K562 (cell line): ENCODE results near the gene PDE6C. TPM values are rescaled to one million over a fixed set of nuclear protein-coding genes. Genes with fewer than 3 reads are reported as not detected.

ENCODE experiments used
- ATAC-seq: fragments of 200-7000 bp; cut with Tn5 transposase; 3 replicates; pipeline ENCODE4 v1.9.1; 2020; ENCODE audit warnings: moderate library complexity
- BruUV-seq: library from RNA; stranded (reverse); fragments of 400-500 nt; replicated peaks from 2 replicates; lab custom pipeline; 2021; lab: Mats Ljungman, UMichigan
- CTCF ChIA-PET: fragments of 300-600 bp; formaldehyde crosslinking; extraction: SDS; loops from one replicate; lab custom pipeline; 2021; ENCODE audit warnings: low intra/inter-chr PET ratio; lab: Yijun Ruan, JAX
- POLR2A ChIA-PET: fragments of 300-600, 350-650 bp; sonication (Branson Sonifier 250); formaldehyde crosslinking; extraction: SDS; loops from one replicate; lab custom pipeline; 2021; ENCODE audit warnings: antibody characterized with exemption, inconsistent platforms; lab: Yijun Ruan, JAX
- DNase-seq, 4 experiments: peaks; one replicate each; pipeline versions ENCODE4 v3.0.0 to v3.0.0-alpha.2; 2011 to 2018; ENCODE audit warnings: low spot score in 3 of 4, mixed read lengths in 3 of 4; ENCODE audit errors: extremely low read depth in 1 of 4
- FAIRE-seq: peaks from 2 replicates; lab custom pipeline; 2011; peaks lifted over from hg19 to GRCh38; lab: Jason Lieb, UNC
- H2AFZ ChIP-seq: 2 replicates; pipeline ENCODE4 v1.6.0; 2011; ENCODE audit warnings: low read depth, low read length, control low read depth, inconsistent platforms
- H3K27ac ChIP-seq: fragments of 200-600 bp; 3 replicates; pipeline ENCODE4 v1.8.0; 2011; ENCODE audit warnings: low read depth, mild to moderate bottlenecking, control low read depth, inconsistent platforms, low read length, moderate library complexity, mixed read lengths; ENCODE audit errors: extremely low read depth
- H3K27me3 ChIP-seq, 2 experiments: fragments of 300-600 bp in 1 of 2; 2 replicates in 1 of 2; 3 replicates in 1 of 2; pipeline versions ENCODE4 v1.6.0 to v1.8.0; 2011; ENCODE audit warnings: inconsistent platforms in 2 of 2, low read length in 2 of 2, mild to moderate bottlenecking in 1 of 2, mixed read lengths in 1 of 2, moderate library complexity in 1 of 2; ENCODE audit not compliant: control insufficient read depth in 2 of 2, insufficient read depth in 2 of 2
- H3K36me3 ChIP-seq: fragments of 300-600 bp; 3 replicates; pipeline ENCODE4 v1.8.0; 2011; ENCODE audit warnings: mild to moderate bottlenecking, low read length, inconsistent platforms; ENCODE audit not compliant: control insufficient read depth, insufficient read depth
- H3K4me1 ChIP-seq, 2 experiments: fragments of 200-600 bp in 1 of 2; replicated peaks in 1 of 2; 2 replicates in 1 of 2; 3 replicates in 1 of 2; pipeline versions ENCODE4 v1.5.1 to v1.8.0; 2011; ENCODE audit warnings: inconsistent platforms in 2 of 2, low read length in 2 of 2, mild to moderate bottlenecking in 1 of 2, mixed read lengths in 1 of 2, moderate library complexity in 1 of 2; ENCODE audit not compliant: control insufficient read depth in 2 of 2, insufficient read depth in 2 of 2
- H3K4me2 ChIP-seq: 2 replicates; pipeline ENCODE4 v1.6.1; 2011; ENCODE audit warnings: low read length, control low read depth, inconsistent platforms, mixed read lengths; ENCODE audit not compliant: insufficient read depth
- H3K4me3 ChIP-seq: fragments of 200-600 bp; sonication (generic), shearing (Covaris generic); 2 replicates; pipeline ENCODE4 v1.5.1; 2016; ENCODE audit warnings: control low read depth, inconsistent platforms
- H3K79me2 ChIP-seq: fragments of 200-600 bp; 3 replicates; pipeline ENCODE4 v1.8.0; 2011; ENCODE audit warnings: low read length, inconsistent platforms; ENCODE audit not compliant: control insufficient read depth, insufficient read depth
- H3K9ac ChIP-seq, 2 experiments: 2 replicates each; pipeline versions ENCODE4 v1.6.0 to v1.6.1; 2011; ENCODE audit warnings: low read depth in 2 of 2, low read length in 2 of 2, control low read depth in 1 of 2, inconsistent platforms in 1 of 2, mild to moderate bottlenecking in 1 of 2, mixed read lengths in 1 of 2; ENCODE audit not compliant: insufficient read depth in 1 of 2
- H3K9me1 ChIP-seq: one replicate; pipeline ENCODE4 v1.6.0; 2011; ENCODE audit warnings: inconsistent platforms, mild to moderate bottlenecking, low read length, moderate library complexity; ENCODE audit not compliant: control insufficient read depth, insufficient read depth
- H3K9me3 ChIP-seq: replicated peaks from 2 replicates; pipeline ENCODE4 v1.5.1; 2011; ENCODE audit warnings: low read depth, low read length, inconsistent platforms; ENCODE audit not compliant: control insufficient read depth, insufficient read depth
- H4K20me1 ChIP-seq: replicated peaks from 2 replicates; pipeline ENCODE4 v1.6.1; 2011; ENCODE audit warnings: low read length, inconsistent platforms, mixed read lengths; ENCODE audit not compliant: control insufficient read depth, insufficient read depth
- CBX1 ChIP-seq: sonication (generic); IDR thresholded peaks from 2 replicates; pipeline ENCODE4 v1.6.1; 2016; ENCODE audit warnings: antibody characterized with exemption, low read depth, mild to moderate bottlenecking
- DACH1 ChIP-seq: fragments of 450-650 bp; IDR thresholded peaks from 2 replicates; pipeline ENCODE4 v1.6.1; 2018; ENCODE audit not compliant: partially characterized antibody
- ESRRB ChIP-seq: fragments of 250-450 bp; sonication (Bioruptor Pico); IDR thresholded peaks from 2 replicates; pipeline ENCODE4 v1.5.0; 2020; ENCODE audit warnings: mild to moderate bottlenecking, moderate library complexity, borderline replicate concordance
- ILK ChIP-seq: fragments of 450-650 bp; IDR thresholded peaks from 2 replicates; pipeline ENCODE4 v1.6.1; 2016; ENCODE audit warnings: missing genetic modification characterization, low read depth, mild to moderate bottlenecking, missing compliant biosample characterization, moderate library complexity, borderline replicate concordance
- KDM1A ChIP-seq, 2 experiments: fragments of 450-650 bp; IDR thresholded peaks; 2 replicates each; pipeline ENCODE4 v1.6.1; 2016; ENCODE audit warnings: mild to moderate bottlenecking in 2 of 2
- NFYB ChIP-seq: IDR thresholded peaks from 2 replicates; pipeline ENCODE4 v1.6.1; 2011; ENCODE audit warnings: mild to moderate bottlenecking, moderate library complexity; ENCODE audit not compliant: insufficient read length; ENCODE audit errors: extremely low read depth
- SMAD3 ChIP-seq: fragments of 450-650 bp; formaldehyde crosslinking; conservative IDR thresholded peaks from 2 replicates; pipeline ENCODE4 v1.4.0; 2020; ENCODE audit warnings: mild to moderate bottlenecking
- SMARCC2 ChIP-seq: fragments of 450-650 bp; IDR thresholded peaks from 2 replicates; pipeline ENCODE4 v1.6.1; 2017; ENCODE audit warnings: antibody characterized with exemption, moderate library complexity, mild to moderate bottlenecking, low read depth
- SOX6 ChIP-seq: fragments of 450-650 bp; IDR thresholded peaks from 2 replicates; pipeline ENCODE4 v1.6.1; 2014; ENCODE audit warnings: mild to moderate bottlenecking
- TEAD4 ChIP-seq, 2 experiments: sonication (generic) in 1 of 2; formaldehyde crosslinking in 1 of 2; IDR thresholded peaks; 2 replicates each; pipeline versions ENCODE4 v1.6.1 to v1.8.0; 2012 to 2022; ENCODE audit warnings: borderline replicate concordance in 1 of 2, inconsistent platforms in 1 of 2, low read length in 1 of 2, mild to moderate bottlenecking in 1 of 2, missing genetic modification reagents in 1 of 2
- ZBTB1 ChIP-seq: sonication (generic); formaldehyde crosslinking; IDR thresholded peaks from 2 replicates; pipeline ENCODE4 v1.8.1; 2023; ENCODE audit warnings: missing genetic modification reagents, low read depth, mild to moderate bottlenecking, borderline replicate concordance
- WGBS: fragments of 100-300 bp; shearing (Covaris generic); methylation state at CpG from one replicate; pipeline ENCODE4 v1.1.6; 2016; ENCODE audit warnings: low coverage, mixed read lengths; ENCODE audit not compliant: insufficient coverage; ENCODE audit errors: missing lambda C conversion rate; 5-methylcytosine and 5-hydroxymethylcytosine counted together
- in situ Hi-C: fragments of 300-500 bp; cut with MboI; formaldehyde crosslinking; loops from 4 replicates; pipeline ENCODE4 v1.15.0; 2018; ENCODE audit warnings: inconsistent platforms, mixed read lengths
- intact Hi-C: fragments of 100-400 bp; cut with micrococcal nuclease; formaldehyde crosslinking; loops from 2 replicates; pipeline ENCODE4 v1.14.2; 2022
- polyA plus RNA-seq, 8 experiments: library from polyadenylated mRNA; depleted of rRNA in 4 of 8; stranded (reverse) in 5 of 8; unstranded in 3 of 8; fragments of >200 nt; fragmentation: Nextera tagmentation in 2 of 8; fragmentation: Illumina TruSeq in 1 of 8; extraction: Ambion mirVana in 2 of 8; extraction: Trizol in 1 of 8; gene quantifications; 2 replicates each; pipeline versions ENCODE4 v1.2.1 to v1.2.3, GENCODE V29; 2011 to 2014; ENCODE audit warnings: inconsistent platforms in 1 of 8, missing spikeins in 1 of 8
- total RNA-seq, 7 experiments: library from RNA; depleted of rRNA in 6 of 7; stranded (reverse); fragments of >200 nt in 6 of 7; fragmentation: Illumina TruSeq in 2 of 7; extraction: Trizol in 2 of 7; gene quantifications; 2 replicates each; pipeline versions ENCODE4 v1.2.1 to v1.2.3, GENCODE V29; 2011 to 2021; ENCODE audit warnings: low replicate concordance in 1 of 7
- TF ChIP-seq, protein P1 (sequence below): sonication (generic); formaldehyde crosslinking; IDR thresholded peaks from 2 replicates; pipeline ENCODE4 v1.8.0; 2022; ENCODE audit warnings: mild to moderate bottlenecking, missing genetic modification reagents
- TF ChIP-seq, protein P2 (sequence below): fragments of 250-450 bp; sonication (Bioruptor Pico); IDR thresholded peaks from 2 replicates; pipeline ENCODE4 v1.8.0; 2021; ENCODE audit warnings: moderate library complexity, mild to moderate bottlenecking, inconsistent platforms
- TF ChIP-seq, protein P3 (sequence below): fragments of 250-450 bp; sonication (Bioruptor Pico); IDR thresholded peaks from 2 replicates; pipeline ENCODE4 v1.4.0; 2020; ENCODE audit warnings: mild to moderate bottlenecking, moderate library complexity, borderline replicate concordance

PDE6C gene
- total and polyA plus RNA-seq, 9 of the 15 experiments (the other 6 are each of a cell fraction or from before 2014, with no cell fraction given): not detected

DNA sequence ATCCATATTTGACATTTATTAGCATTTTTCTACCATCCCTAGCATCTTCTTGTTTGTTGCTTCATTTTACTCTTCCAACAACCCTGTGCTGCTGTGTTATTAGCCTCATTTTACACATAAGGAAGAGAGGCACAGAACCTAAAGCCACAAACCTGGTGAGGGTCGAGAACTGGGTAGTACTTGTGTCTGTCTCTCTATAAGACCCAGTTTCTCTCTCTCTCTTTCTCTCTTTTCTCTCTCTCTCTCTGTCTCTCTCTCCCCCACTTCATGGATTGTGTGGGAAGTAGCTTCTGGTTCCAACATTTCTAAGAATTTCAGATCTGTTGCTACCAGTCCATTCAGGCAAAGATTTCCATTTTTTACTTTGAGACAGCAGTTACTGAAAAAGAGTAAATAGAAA is 91.5 kb downstream of the PDE6C start (continued):
- TF ChIP-seq TEAD4 (IDR thresholded peaks at IDR 0.05; ENCODE audit: low read length): no peak
- no peak for TF ChIP-seq TEAD4 (CRISPR knock-in tag; IDR thresholded peaks at IDR 0.05; ENCODE audit: borderline replicate concordance)
- no peak for TF ChIP-seq ZBTB1 (CRISPR knock-in tag)
- TF ChIP-seq CBX1: no peak
- TF ChIP-seq SMARCC2: no peak
- TF ChIP-seq, protein P1, sequence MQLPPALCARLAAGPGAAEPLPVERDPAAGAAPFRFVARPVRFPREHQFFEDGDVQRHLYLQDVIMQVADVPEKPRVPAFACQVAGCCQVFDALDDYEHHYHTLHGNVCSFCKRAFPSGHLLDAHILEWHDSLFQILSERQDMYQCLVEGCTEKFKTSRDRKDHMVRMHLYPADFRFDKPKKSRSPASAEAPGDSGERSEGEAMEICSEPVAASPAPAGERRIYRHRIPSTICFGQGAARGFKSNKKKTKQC: no peak
- no peak for TF ChIP-seq ILK (tag)
- TF ChIP-seq DACH1: no peak
- no peak for TF ChIP-seq SOX6

DNA sequence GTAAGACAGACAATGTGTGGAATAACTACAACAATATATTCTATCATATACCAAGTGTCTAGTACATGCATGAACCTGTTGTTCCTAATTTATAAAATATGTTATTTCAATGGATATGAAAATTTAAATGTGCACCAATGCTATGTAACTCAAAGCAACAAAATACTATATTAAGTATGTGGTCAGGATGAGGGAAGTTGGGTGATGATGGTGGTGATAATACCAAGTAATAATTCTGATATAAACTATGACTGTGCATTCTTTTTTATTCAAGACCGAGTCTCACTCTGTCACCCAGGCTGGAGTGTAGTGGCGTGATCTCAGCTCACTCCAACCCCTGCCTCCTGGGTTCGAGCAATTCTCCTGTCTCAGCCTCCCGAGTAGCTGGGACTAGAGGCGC is 92.1 kb downstream of the PDE6C start:
- no peaks in the 10 kb centered on the region for H3K9me1 ChIP-seq
- 69% methylated on average over 5 of the region's 5 CpGs for WGBS
- no peak overlapping the region for H3K9ac ChIP-seq
- CTCF ChIA-PET: no interaction called here
- intact Hi-C loops (no loop called here), in situ Hi-C loops (no loop called here)
- DNase-seq (no peak), FAIRE-seq (no peak), ATAC-seq (no peak)
- H3K36me3 ChIP-seq: peaks cover 2% of the 10 kb centered on the region; the same call in 1 of the 3 replicates
- no peaks in the 10 kb centered on the region for H4K20me1 ChIP-seq
- H3K4me2 ChIP-seq: no peak overlapping the region
- POLR2A ChIA-PET: no interaction called here
- BruUV-seq: no TSS peak
- no peak overlapping the region for H3K27ac ChIP-seq
- no peak for TF ChIP-seq ESRRB
- TF ChIP-seq, protein P2, sequence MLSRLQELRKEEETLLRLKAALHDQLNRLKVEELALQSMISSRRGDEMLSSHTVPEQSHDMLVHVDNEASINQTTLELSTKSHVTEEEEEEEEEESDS (CRISPR knock-in tag): no peak
- TF ChIP-seq SMAD3 (CRISPR knock-in tag): no peak
- TF ChIP-seq NFYB: no peak
- TF ChIP-seq, protein P3, sequence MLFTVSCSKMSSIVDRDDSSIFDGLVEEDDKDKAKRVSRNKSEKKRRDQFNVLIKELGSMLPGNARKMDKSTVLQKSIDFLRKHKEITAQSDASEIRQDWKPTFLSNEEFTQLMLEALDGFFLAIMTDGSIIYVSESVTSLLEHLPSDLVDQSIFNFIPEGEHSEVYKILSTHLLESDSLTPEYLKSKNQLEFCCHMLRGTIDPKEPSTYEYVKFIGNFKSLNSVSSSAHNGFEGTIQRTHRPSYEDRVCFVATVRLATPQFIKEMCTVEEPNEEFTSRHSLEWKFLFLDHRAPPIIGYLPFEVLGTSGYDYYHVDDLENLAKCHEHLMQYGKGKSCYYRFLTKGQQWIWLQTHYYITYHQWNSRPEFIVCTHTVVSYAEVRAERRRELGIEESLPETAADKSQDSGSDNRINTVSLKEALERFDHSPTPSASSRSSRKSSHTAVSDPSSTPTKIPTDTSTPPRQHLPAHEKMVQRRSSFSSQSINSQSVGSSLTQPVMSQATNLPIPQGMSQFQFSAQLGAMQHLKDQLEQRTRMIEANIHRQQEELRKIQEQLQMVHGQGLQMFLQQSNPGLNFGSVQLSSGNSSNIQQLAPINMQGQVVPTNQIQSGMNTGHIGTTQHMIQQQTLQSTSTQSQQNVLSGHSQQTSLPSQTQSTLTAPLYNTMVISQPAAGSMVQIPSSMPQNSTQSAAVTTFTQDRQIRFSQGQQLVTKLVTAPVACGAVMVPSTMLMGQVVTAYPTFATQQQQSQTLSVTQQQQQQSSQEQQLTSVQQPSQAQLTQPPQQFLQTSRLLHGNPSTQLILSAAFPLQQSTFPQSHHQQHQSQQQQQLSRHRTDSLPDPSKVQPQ (CRISPR knock-in tag): no peak
- no peak for TF ChIP-seq KDM1A (IDR thresholded peaks at IDR 0.05)
- H2AFZ ChIP-seq: peak overlapping the region; percentile 56; the same call in 1 of the 2 replicates
- peaks cover 0 to 2% of the 10 kb centered on the region in 2 experiments; a peak in 1 of 5 replicates for H3K4me1 ChIP-seq
- H3K9me3 ChIP-seq: no peaks in the 10 kb centered on the region
- 0 out of 5 replicates have a peak, but pooled peaks cover 0 to 3% of the 10 kb centered on the region in 2 experiments for H3K27me3 ChIP-seq
- no peak overlapping the region for H3K4me3 ChIP-seq
- H3K79me2 ChIP-seq: peaks cover 5% of the 10 kb centered on the region; the same call in 2 of the 3 replicates
